NOMO-1 treated with DMSO at 0.1 percent for 48 hours (cell line): ENCODE data around the gene ATP6V0B.

Source experiments
- DNase-seq: peaks from one replicate; lab custom pipeline; 2025; ENCODE audit not compliant: unreplicated experiment; lab: John Stamatoyannopoulos, UW

Gene ATP6V0B

GRCh38 chr1:43968348-43968948 is 6.3 kb upstream of the ATP6V0B start:
- peak; percentile 11 for DNase-seq

DNA sequence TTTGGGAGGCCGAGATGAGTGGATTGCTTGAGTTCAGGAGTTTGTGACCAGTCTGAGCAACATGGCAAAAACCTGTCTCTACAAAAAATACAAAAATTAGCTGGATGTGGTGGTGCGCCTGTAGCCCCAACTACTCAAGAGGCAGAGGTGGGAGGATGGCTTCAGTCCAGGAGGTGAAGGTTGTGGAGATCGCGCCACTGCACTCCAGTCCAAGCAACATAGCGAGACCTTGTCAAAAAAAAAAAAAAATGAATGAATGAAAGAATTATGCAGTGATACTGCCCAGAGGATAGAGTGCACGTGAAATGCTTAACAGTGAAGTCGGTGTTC is 5.4 kb upstream of the ATP6V0B start:
- DNase-seq: no peak

DNA sequence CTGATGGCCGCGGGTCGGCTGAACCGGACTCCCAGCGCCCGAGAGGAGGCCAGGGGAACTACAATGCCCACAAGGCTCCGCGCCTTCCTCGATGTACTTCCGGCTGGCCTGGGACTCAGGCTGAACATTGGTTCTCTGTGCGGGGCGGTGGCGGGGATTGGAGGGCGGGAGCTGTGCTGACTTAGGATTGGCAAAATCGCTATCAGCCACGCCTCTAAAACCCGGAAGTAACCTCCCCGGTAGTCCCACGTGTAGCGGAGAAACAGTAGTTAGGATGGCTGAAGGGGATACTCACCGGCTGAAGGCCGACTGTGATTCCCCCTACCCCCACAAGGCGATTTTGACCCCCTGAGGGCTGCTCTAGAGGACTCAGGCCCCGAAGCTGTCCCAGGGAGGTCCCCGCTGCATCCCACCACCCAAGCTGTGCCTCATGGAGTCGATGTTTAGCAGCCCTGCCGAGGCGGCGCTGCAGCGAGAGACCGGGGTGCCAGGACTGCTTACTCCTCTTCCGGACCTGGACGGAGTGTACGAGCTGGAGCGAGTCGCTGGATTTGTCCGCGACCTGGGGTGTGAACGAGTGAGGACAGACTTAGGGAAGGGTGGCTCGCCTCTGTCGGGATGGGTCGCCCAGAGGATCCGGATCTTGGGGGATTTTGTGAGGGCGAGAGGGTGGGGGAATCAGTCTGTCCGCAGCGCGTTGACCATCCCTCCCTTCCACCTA is 4.9 kb upstream of the ATP6V0B start, which contains the start of gene DPH2:
Gene DPH2, plus strand, starts transcription at position 265 of the 721 bp plus-strand sequence. Its CDS starts 166 bp downstream, at position 431.
- DNase-seq: peak; percentile 97

- no peak for DNase-seq
Measured at GRCh38 chr1:43970502-43970901, 4.3 kb upstream of the ATP6V0B start.

DNA sequence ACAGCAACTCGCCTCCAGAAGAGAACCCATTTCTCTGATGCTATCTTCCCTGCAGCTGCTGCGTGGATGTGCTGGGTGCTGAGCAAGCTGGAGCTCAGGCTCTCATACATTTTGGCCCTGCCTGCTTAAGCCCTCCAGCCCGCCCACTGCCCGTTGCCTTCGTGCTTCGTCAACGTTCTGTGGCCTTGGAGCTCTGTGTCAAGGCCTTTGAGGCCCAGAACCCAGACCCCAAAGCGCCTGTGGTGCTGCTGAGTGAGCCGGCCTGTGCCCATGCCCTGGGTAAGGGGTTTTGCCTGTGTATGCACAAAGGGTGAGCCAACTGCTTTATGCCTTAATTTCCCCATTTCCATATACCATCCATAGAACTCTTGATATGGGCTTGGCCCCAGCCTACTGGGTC is 3.8 kb upstream of the ATP6V0B start:
- DNase-seq: no peak

DNA sequence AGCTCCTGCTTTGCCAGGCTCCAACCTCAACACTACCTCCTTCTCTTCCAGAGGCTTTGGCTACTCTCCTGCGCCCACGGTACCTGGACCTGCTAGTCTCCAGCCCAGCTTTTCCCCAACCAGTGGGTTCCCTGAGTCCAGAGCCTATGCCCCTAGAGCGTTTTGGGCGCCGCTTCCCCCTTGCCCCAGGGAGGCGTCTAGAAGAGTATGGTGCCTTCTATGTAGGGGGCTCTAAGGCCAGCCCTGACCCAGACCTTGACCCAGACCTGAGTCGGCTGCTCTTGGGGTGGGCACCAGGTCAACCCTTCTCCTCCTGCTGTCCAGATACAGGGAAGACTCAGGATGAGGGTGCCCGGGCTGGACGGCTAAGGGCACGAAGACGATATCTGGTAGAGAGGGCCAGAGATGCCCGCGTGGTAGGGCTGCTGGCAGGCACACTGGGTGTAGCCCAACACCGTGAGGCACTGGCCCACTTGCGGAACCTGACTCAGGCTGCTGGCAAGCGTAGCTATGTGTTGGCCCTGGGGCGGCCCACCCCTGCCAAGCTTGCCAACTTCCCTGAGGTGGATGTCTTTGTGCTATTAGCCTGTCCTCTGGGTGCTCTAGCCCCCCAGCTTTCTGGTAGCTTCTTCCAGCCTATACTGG is 3.3 kb upstream of the ATP6V0B start:
- DNase-seq: no peak

DNA sequence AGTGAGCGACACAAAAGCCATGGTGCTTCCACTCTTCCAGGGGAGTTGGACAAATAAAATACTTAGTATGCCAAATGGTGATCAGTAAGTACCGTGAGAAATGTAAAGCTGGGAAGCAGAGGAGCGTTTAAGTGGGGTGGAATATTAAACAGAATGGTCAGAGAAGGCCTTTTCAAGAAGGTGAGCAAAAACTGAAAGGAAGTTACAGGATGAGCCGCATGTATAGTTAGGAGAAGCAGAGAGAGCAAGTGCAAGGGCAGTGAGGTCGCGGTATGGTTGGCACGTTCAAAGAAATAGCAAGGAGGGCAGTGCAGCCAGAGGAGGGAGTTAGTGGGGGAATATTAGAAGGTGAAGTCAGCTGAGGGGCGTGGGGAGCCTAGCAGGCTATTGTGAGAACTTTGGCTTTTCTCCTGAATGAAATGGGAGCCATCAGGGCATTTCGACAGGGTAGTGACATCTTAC is 748 bp upstream of the ATP6V0B start:
- no peak for DNase-seq

DNA sequence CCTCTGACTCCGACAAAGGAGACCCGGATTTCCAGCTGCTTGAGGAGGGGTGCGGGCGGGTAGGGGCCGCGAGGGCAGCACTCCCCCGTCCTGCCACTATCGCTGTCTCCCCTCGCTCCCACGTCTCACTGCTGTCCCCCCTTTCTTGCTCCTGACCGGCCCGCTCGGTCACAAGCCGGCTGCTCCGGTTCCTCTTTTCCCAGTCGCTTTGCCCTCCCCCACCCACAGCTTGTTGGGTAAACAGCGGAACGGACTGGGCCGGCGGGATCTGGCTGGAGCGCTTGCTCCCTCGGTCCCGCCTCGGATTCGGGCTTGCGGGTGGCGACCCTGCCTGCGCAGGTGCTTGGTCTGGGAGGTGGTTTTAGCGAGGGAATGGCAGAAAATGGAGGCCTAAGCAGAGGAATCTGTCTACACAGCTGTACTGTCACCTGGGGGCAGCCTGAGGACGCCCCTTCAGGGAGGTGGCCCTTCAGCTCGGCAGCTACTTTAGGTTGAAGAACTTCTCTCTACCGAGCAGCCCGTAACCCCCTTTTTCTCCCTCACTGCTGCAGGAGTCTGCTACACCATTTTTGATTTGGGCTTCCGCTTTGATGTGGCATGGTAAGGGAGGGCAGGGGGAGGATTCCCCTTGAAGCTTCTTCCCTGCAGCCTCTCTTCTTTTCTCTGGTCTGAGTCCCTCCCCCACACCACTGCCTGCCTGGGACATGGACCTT is 645 bp downstream of the ATP6V0B start:
- peak; percentile 71 for DNase-seq

DNA sequence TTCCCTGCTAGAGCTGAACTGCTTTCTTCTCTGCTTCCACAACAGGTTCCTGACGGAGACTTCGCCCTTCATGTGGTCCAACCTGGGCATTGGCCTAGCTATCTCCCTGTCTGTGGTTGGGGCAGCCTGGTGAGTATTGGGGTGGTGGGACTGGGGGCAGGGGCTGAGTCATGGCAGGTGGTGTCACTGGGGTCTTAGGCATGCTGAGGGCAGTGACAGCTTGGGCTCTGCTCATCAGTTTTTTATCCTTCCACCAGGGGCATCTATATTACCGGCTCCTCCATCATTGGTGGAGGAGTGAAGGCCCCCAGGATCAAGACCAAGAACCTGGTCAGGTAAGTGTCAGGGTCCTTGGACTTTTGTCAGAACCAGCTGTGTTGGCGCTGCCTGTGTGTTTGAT is 1.3 kb downstream of the ATP6V0B start:
- DNase-seq: no peak

- no peak for DNase-seq
Measured at GRCh38 chr1:43976890-43977289, 2.1 kb downstream of the ATP6V0B start.

- DNase-seq: no peak
Measured at GRCh38 chr1:43977376-43978263, 2.9 kb downstream of the ATP6V0B start.

DNA sequence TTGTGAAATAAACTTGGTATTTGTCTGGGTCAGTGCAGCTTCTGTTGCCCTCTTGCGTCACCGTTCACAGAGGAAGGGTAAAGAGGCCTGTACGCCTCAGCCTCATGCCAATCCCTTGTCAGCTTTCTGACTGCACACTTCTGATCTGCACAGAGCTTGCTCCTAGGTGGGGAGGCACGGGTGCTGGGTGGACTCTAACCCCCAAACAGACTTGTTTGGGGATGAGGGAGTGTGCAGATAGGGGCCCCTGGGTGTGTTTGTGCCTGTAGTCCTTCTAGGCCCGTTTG is 3.4 kb downstream of the ATP6V0B start:
- peak; percentile 30 for DNase-seq

GRCh38 chr1:43978551-43979260 is 3.9 kb downstream of the ATP6V0B start, which contains the start of gene B4GALT2:
Gene B4GALT2 (plus strand): TSS chr1:43979210. CDS start chr1:43981161, 1,951 bp downstream.
- no peak for DNase-seq

GRCh38 chr1:43979261-43979527 is 4.4 kb downstream of the ATP6V0B start:
- DNase-seq: no peak

DNA sequence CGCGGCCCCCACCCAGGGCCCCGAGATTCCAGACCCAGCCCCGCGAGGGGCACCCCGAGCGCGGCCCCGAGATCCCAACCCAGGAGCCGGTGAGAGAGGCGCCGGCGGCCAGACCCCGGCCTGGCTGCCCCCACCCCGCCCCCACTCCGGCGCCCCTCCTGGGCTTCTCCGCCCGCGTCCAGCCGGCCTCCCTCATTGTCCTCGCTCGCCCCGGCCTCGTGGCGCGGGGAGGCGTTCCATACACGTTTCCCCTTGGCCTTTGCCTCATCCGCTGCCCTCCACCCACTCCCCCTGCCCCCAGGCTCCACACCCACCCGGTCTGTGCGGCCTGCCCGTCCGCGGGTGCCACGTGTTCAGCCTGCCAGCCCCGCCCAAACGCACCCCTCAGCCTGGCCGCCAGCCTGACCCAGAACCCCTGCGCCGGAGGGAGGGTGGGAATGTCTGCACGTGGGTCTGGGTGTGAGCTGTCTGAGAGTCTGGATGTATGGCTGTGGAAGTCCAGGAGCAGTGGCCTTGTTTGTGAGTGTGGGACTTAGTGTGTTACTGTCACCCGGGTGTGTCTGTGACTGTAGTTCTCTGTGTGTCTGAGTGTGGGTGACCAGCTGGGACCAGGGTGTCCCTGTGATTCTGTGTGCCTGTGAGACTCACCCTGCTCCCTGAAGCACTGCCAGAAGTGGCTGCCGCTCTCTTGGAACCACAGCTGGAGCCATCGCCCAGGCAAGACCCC is 4.9 kb downstream of the ATP6V0B start:
- DNase-seq: no peak

- DNase-seq: no peak
Measured at GRCh38 chr1:43980255-43981134, 5.7 kb downstream of the ATP6V0B start.

DNA sequence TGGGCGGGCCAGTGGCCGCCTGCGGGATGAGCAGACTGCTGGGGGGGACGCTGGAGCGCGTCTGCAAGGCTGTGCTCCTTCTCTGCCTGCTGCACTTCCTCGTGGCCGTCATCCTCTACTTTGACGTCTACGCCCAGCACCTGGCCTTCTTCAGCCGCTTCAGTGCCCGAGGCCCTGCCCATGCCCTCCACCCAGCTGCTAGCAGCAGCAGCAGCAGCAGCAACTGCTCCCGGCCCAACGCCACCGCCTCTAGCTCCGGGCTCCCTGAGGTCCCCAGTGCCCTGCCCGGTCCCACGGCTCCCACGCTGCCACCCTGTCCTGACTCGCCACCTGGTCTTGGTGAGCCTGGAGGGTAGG is 6.4 kb downstream of the ATP6V0B start:
- no peak for DNase-seq

DNA sequence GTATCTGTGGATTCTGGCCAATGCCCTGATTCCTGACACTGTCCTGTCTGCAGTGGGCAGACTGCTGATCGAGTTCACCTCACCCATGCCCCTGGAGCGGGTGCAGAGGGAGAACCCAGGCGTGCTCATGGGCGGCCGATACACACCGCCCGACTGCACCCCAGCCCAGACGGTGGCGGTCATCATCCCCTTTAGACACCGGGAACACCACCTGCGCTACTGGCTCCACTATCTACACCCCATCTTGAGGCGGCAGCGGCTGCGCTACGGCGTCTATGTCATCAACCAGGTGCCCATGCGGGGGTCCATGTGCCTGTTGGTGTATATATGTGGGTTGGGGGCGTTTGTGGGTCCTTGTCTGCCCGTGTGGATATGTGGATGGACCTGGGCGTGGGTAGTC is 6.9 kb downstream of the ATP6V0B start:
- no peak for DNase-seq

- no peak for DNase-seq
Measured at GRCh38 chr1:43982241-43982640, 7.5 kb downstream of the ATP6V0B start.
